NB4 (cell line): ENCODE results near the gene FRYL.

Source experiments
- CTCF ChIP-seq: IDR thresholded peaks from one replicate; pipeline ENCODE4 v1.5.1; 2012; ENCODE audit warnings: low read depth, low read length
- POLR2A ChIP-seq: IDR thresholded peaks from 2 replicates; pipeline ENCODE4 v1.6.1; 2011; ENCODE audit warnings: mild to moderate bottlenecking; ENCODE audit not compliant: insufficient read length; ENCODE audit errors: extremely low read depth
- TF ChIP-seq, protein P1 (sequence below): IDR thresholded peaks from 2 replicates; pipeline ENCODE4 v1.6.1; 2011; ENCODE audit warnings: low read depth, low read length

DNA sequence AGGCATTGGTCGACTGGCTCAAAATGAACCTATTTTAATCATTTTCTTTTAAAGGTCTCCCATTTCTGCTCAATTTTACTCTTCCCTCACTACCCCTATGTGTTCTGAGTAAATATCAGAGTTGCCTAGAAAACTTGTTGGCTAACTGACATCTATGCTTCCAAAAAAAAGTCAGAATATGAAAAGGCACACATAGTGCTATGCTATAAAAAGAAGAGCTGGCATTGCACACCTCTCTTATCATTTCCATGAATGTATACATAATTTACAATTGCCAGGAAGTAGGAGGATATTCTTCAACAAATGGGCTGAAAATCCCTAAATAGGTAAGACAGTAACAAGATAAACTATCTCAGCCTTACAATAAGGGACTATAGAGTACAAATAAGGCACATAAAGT, 70.2 kb downstream of the FRYL start:
- no peak for TF ChIP-seq POLR2A
- no peak for TF ChIP-seq CTCF
- TF ChIP-seq, protein P1, sequence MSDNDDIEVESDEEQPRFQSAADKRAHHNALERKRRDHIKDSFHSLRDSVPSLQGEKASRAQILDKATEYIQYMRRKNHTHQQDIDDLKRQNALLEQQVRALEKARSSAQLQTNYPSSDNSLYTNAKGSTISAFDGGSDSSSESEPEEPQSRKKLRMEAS: no peak
